ENCODE measurements around the gene CHAT. TPM values are rescaled to one million over a fixed set of nuclear protein-coding genes. Genes with fewer than 3 reads are reported as not detected.

The CHAT gene
- total RNA-seq, 1 experiment from 2014 or later, result not detected

DNA sequence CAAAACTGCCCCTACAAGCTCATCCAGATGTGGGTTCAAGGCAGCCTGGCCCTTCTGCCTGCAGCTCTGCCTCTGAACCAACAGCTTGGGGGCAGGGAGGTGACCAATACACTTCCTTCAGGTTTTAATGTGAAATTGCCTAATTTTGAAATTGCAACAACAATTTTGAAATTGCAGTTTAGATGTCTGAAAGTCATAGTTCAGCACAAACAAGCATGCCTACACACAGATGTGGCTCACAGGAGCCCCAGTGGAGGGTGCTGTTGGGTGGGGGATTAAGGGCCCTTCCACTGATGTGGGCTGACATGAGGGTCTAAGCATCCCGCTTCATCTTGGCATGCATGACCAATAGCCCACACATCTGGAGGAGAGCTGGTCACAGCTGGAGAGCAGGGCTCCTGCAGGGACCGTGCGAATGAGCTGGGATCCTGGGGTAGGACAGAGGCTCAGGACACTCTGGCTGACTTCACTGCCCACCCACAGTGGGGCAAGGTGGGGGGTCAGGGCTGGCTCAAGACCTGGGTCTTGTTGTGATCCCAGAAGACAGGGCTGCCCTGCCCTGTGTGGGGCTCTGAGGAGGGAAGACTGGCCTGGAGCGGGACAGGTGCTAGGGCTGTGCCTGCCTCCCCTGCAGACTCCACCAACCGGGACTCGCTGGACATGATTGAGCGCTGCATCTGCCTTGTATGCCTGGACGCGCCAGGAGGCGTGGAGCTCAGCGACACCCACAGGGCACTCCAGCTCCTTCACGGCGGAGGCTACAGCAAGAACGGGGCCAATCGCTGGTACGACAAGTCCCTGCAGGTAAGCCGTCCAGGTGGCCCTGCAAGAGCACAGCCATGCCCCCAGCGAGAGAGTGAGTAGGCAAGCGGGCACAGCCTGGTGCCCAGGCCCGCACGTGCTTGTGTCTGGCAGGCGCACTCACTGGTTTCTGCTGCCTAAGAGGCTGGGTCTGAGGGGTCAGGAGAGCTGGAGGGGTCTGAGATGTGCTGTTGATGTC is 32.3 kb downstream of the CHAT start:
- Histone ChIP-seq H3K27ac (ENCODE audit: low read depth, low read length) (no peak overlapping the region), H3K9me3 (ENCODE audit: control insufficient read depth in 1 of 2, insufficient read depth in 1 of 2, low read depth in 1 of 2, low read length in 2 of 2) (no peaks in the 10 kb centered on the region), H3K4me1 (ENCODE audit: control insufficient read depth in 1 of 2, insufficient read depth in 2 of 2, low read length in 2 of 2) (no peaks in the 10 kb centered on the region), H3K27me3 (ENCODE audit: insufficient read depth, low read length) (peaks cover 16% of the 10 kb centered on the region; the same call in 1 of the 2 replicates), H3K9ac (ENCODE audit: low read length) (no peak overlapping the region), H4K20me1 (ENCODE audit: insufficient read depth) (no peaks in the 10 kb centered on the region), H2AFZ (ENCODE audit: low read depth, low read length, poor library complexity, severe bottlenecking) (no peak overlapping the region), H3K4me3 (replicated peaks in 1 of 2; ENCODE audit: low read depth in 1 of 2, low read length in 2 of 2) (no peak overlapping the region), H3K9me2 (ENCODE audit: insufficient read depth) (no peaks in the 10 kb centered on the region), H3K36me3 (ENCODE audit: control insufficient read depth in 1 of 2, insufficient read depth in 2 of 2, low read length in 2 of 2) (no peaks in the 10 kb centered on the region), H3K79me2 (ENCODE audit: insufficient read depth, low read length) (no peaks in the 10 kb centered on the region), H3K4me2 (ENCODE audit: low read length) (no peak overlapping the region)
- TF ChIP-seq EZH2phosphoT487 (IDR thresholded peaks at IDR 0.05; ENCODE audit: borderline replicate concordance) (no peak), YY1 (IDR thresholded peaks at IDR 0.05; ENCODE audit: extremely low read depth, insufficient replicate concordance, low read depth, low read length) (no peak), CEBPB (IDR thresholded peaks at IDR 0.05; ENCODE audit: low read depth) (no peak), ELF1 (IDR thresholded peaks at IDR 0.05; ENCODE audit: borderline replicate concordance, low read depth) (no peak), SP1 (IDR thresholded peaks at IDR 0.05; ENCODE audit: low read depth) (no peak), REST (IDR thresholded peaks at IDR 0.05; ENCODE audit: low read depth) (no peak), SIN3A (IDR thresholded peaks at IDR 0.05; ENCODE audit: low read depth) (no peak), ZFX (IDR thresholded peaks at IDR 0.05) (no peak), TCF7L2 (IDR thresholded peaks at IDR 0.05; ENCODE audit: borderline replicate concordance, extremely low read depth, insufficient read depth, insufficient read length) (no peak), JUND (IDR thresholded peaks at IDR 0.05) (no peak), ZNF274 (IDR thresholded peaks at IDR 0.05; ENCODE audit: low read depth, low read length) (no peak), EZH2 (IDR thresholded peaks at IDR 0.05) (no peak), SRF (IDR thresholded peaks at IDR 0.05; ENCODE audit: low read depth) (no peak)
- TF ChIP-seq, protein P1, sequence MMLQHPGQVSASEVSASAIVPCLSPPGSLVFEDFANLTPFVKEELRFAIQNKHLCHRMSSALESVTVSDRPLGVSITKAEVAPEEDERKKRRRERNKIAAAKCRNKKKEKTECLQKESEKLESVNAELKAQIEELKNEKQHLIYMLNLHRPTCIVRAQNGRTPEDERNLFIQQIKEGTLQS (IDR thresholded peaks at IDR 0.05), result no peak
- TF ChIP-seq, protein P2, sequence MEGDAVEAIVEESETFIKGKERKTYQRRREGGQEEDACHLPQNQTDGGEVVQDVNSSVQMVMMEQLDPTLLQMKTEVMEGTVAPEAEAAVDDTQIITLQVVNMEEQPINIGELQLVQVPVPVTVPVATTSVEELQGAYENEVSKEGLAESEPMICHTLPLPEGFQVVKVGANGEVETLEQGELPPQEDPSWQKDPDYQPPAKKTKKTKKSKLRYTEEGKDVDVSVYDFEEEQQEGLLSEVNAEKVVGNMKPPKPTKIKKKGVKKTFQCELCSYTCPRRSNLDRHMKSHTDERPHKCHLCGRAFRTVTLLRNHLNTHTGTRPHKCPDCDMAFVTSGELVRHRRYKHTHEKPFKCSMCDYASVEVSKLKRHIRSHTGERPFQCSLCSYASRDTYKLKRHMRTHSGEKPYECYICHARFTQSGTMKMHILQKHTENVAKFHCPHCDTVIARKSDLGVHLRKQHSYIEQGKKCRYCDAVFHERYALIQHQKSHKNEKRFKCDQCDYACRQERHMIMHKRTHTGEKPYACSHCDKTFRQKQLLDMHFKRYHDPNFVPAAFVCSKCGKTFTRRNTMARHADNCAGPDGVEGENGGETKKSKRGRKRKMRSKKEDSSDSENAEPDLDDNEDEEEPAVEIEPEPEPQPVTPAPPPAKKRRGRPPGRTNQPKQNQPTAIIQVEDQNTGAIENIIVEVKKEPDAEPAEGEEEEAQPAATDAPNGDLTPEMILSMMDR (IDR thresholded peaks at IDR 0.05 in 2 of 3, conservative IDR thresholded peaks at IDR 0.05 in 1 of 3; ENCODE audit: borderline replicate concordance in 1 of 3, insufficient read depth in 1 of 3, low read depth in 2 of 3, low read length in 2 of 3), result no peak
- TF ChIP-seq, protein P3, sequence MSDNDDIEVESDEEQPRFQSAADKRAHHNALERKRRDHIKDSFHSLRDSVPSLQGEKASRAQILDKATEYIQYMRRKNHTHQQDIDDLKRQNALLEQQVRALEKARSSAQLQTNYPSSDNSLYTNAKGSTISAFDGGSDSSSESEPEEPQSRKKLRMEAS (IDR thresholded peaks at IDR 0.05), result no peak
- TF ChIP-seq, protein P4, sequence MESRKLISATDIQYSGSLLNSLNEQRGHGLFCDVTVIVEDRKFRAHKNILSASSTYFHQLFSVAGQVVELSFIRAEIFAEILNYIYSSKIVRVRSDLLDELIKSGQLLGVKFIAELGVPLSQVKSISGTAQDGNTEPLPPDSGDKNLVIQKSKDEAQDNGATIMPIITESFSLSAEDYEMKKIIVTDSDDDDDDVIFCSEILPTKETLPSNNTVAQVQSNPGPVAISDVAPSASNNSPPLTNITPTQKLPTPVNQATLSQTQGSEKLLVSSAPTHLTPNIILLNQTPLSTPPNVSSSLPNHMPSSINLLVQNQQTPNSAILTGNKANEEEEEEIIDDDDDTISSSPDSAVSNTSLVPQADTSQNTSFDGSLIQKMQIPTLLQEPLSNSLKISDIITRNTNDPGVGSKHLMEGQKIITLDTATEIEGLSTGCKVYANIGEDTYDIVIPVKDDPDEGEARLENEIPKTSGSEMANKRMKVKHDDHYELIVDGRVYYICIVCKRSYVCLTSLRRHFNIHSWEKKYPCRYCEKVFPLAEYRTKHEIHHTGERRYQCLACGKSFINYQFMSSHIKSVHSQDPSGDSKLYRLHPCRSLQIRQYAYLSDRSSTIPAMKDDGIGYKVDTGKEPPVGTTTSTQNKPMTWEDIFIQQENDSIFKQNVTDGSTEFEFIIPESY (IDR thresholded peaks at IDR 0.05; ENCODE audit: extremely low read depth, insufficient replicate concordance, low read length), result no peak
- DNase-seq (ENCODE audit: low read depth, low spot score) (no peak), ATAC-seq (no peak)
- RAD21 ChIA-PET (ENCODE audit: low non-redundant PET in 1 of 2, low total read pairs in 2 of 2, uncharacterized antibody in 2 of 2, unreplicated experiment in 2 of 2), result no interaction called here
- intact Hi-C loops (cut with micrococcal nuclease), result no loop called here
- POLR2A ChIA-PET, result no interaction called here
- CTCF ChIA-PET, result no interaction called here
- no TSS peak for BruUV-seq (replicated peaks)

Data from HCT116 (cell line).